Gastroesophageal sphincter (tissue), 2 donors: Measurements from ENCODE around the gene GPR35.

Experiments used
- EP300 ChIP-seq: sonication (generic); formaldehyde crosslinking; IDR thresholded peaks from one replicate; pipeline ENCODE4 v1.6.1; 2017; ENCODE audit warnings: antibody characterized with exemption, mild to moderate bottlenecking
- POLR2A ChIP-seq, 2 donors: fragments of 450-650 bp; IDR thresholded peaks; one replicate each; pipeline ENCODE4 v1.6.1; 2017; ENCODE audit warnings: antibody characterized with exemption in 2 of 2, mild to moderate bottlenecking in 2 of 2, moderate library complexity in 1 of 2
- POLR2AphosphoS5 ChIP-seq: sonication (generic); formaldehyde crosslinking; IDR thresholded peaks from one replicate; pipeline ENCODE4 v1.6.1; 2017; ENCODE audit warnings: antibody characterized with exemption

DNA sequence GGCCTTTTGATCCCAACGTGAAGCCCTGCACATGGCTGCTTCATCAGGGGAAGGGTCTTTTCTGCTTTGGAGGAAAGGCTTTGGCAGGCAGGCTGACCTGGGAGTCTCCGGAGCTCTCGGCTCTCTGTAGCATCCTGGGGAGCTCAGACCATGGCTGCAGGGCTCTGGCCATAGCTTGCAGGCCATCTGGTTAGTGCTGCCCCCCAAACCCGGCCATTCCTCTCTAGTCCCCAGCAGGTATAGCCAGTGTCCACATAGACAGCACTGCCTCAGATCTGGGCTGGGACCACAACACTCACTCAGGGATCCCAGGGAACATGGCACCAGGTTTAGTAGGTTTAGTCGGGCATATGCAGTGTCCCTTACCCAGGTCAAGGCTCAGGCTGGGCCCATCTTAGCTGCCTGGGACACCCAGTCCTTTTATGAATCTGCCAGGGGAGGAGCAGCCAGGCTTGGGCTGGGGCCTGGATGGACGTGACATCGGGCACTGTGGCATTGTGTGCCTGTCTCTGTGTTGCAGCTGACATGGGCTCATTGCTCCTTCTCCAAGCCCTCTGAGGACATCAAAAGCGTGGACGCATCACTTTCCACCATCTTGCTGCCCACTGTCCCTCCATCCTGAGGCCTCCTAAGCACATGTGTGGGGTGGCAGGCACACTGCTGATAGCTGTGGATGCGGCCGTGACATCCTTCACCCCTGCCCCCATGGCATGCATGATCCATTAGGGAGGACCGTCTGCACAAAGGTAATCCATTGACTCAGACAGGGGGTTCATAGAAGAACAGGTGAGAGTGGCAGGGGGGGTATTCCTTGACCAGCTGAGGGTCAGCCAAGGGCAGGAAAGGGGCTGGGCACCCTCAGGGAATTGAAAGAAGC is 19.2 kb upstream of the GPR35 start:
- no peak for TF ChIP-seq POLR2AphosphoS5
- no peak for TF ChIP-seq POLR2A (IDR thresholded peaks at IDR 0.05)
- no peak for TF ChIP-seq EP300
